ENCODE measurements around the gene KCNJ14.
"Not testable (repeated sequence)": the region's sequence is repeated elsewhere in the genome, so short reads cannot be mapped to it uniquely, and the experiment has no call there.

KCNJ14 gene

GRCh38 chr19:48484247-48484893 is 29.0 kb downstream of the KCNJ14 start:
- ATAC-seq: no peak
- TF ChIP-seq, protein P1, sequence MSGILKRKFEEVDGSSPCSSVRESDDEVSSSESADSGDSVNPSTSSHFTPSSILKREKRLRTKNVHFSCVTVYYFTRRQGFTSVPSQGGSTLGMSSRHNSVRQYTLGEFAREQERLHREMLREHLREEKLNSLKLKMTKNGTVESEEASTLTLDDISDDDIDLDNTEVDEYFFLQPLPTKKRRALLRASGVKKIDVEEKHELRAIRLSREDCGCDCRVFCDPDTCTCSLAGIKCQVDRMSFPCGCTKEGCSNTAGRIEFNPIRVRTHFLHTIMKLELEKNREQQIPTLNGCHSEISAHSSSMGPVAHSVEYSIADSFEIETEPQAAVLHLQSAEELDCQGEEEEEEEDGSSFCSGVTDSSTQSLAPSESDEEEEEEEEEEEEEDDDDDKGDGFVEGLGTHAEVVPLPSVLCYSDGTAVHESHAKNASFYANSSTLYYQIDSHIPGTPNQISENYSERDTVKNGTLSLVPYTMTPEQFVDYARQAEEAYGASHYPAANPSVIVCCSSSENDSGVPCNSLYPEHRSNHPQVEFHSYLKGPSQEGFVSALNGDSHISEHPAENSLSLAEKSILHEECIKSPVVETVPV (CRISPR knock-in tag; IDR thresholded peaks at IDR 0.05): no peak
- TF ChIP-seq, protein P2, sequence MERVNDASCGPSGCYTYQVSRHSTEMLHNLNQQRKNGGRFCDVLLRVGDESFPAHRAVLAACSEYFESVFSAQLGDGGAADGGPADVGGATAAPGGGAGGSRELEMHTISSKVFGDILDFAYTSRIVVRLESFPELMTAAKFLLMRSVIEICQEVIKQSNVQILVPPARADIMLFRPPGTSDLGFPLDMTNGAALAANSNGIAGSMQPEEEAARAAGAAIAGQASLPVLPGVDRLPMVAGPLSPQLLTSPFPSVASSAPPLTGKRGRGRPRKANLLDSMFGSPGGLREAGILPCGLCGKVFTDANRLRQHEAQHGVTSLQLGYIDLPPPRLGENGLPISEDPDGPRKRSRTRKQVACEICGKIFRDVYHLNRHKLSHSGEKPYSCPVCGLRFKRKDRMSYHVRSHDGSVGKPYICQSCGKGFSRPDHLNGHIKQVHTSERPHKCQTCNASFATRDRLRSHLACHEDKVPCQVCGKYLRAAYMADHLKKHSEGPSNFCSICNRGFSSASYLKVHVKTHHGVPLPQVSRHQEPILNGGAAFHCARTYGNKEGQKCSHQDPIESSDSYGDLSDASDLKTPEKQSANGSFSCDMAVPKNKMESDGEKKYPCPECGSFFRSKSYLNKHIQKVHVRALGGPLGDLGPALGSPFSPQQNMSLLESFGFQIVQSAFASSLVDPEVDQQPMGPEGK (CRISPR knock-in tag; IDR thresholded peaks at IDR 0.05; ENCODE audit: borderline replicate concordance): no peak
- TF ChIP-seq ZNF565 (CRISPR knock-in tag; conservative IDR thresholded peaks at IDR 0.05; ENCODE audit: low read depth): no peak

- no peak for ATAC-seq
- TF ChIP-seq TCF4 (CRISPR knock-in tag; IDR thresholded peaks at IDR 0.05; ENCODE audit: borderline replicate concordance): no peak
- TF ChIP-seq ESRRG (CRISPR knock-in tag; IDR thresholded peaks at IDR 0.05): no peak
- no peak for TF ChIP-seq BACH2 (CRISPR knock-in tag; IDR thresholded peaks at IDR 0.05; ENCODE audit: borderline replicate concordance)
- TF ChIP-seq ZNF8 (CRISPR knock-in tag; IDR thresholded peaks at IDR 0.05): no peak
These were observed 29.7 kb downstream of the KCNJ14 start for GRCh38 chr19:48484931-48485612.

GRCh38 chr19:48486706-48487105 is 31.3 kb downstream of the KCNJ14 start:
- ATAC-seq: not testable (repeated sequence)

DNA sequence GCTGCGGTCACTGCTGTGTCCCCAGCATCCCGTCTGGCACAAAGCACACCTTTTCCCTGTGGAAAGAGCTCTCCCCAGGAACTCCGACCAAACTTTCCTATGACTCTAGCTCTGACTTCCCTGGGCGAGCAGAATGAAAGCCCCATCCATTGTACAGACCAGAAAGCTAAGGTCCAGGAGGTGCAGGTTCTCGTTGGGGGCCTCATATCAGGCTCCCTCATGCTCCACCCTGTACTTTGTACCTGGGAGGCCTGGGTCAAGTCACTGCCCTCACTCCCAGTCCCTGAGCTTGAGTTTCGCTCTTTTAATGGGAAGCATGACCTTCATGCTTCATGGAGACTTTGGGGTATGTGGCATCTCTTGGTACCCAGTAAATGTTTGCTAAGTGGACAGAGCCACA is 32.2 kb downstream of the KCNJ14 start:
- peak; percentile 9; the same call in 2 of the 3 replicates for ATAC-seq
- TF ChIP-seq, protein P3, sequence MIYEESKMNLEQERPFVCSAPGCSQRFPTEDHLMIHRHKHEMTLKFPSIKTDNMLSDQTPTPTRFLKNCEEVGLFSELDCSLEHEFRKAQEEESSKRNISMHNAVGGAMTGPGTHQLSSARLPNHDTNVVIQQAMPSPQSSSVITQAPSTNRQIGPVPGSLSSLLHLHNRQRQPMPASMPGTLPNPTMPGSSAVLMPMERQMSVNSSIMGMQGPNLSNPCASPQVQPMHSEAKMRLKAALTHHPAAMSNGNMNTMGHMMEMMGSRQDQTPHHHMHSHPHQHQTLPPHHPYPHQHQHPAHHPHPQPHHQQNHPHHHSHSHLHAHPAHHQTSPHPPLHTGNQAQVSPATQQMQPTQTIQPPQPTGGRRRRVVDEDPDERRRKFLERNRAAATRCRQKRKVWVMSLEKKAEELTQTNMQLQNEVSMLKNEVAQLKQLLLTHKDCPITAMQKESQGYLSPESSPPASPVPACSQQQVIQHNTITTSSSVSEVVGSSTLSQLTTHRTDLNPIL (CRISPR knock-in tag; IDR thresholded peaks at IDR 0.05; ENCODE audit: low read depth): no peak; the same call in 1 of the 2 replicates
- no peak for TF ChIP-seq SNAI2 (CRISPR knock-in tag; IDR thresholded peaks at IDR 0.05)
- TF ChIP-seq TCF4 (CRISPR knock-in tag; IDR thresholded peaks at IDR 0.05; ENCODE audit: borderline replicate concordance): no peak

- TF ChIP-seq ZNF565 (CRISPR knock-in tag; conservative IDR thresholded peaks at IDR 0.05; ENCODE audit: low read depth) (no peak), ZFP30 (CRISPR knock-in tag; IDR thresholded peaks at IDR 0.05) (no peak), ZNF8 (CRISPR knock-in tag; IDR thresholded peaks at IDR 0.05) (no peak), SNAI2 (CRISPR knock-in tag; IDR thresholded peaks at IDR 0.05) (no peak), TCF4 (CRISPR knock-in tag; IDR thresholded peaks at IDR 0.05; ENCODE audit: borderline replicate concordance) (no peak), GLIS3 (CRISPR knock-in tag; IDR thresholded peaks at IDR 0.05) (no peak)
- TF ChIP-seq, protein P3 (CRISPR knock-in tag; IDR thresholded peaks at IDR 0.05; ENCODE audit: low read depth): no peak
- peak; percentile 53 for ATAC-seq
These were observed 32.6 kb downstream of the KCNJ14 start for GRCh38 chr19:48487948-48488347.

- not testable (repeated sequence) for ATAC-seq
These were observed 33.1 kb downstream of the KCNJ14 start for GRCh38 chr19:48488478-48488877.

DNA sequence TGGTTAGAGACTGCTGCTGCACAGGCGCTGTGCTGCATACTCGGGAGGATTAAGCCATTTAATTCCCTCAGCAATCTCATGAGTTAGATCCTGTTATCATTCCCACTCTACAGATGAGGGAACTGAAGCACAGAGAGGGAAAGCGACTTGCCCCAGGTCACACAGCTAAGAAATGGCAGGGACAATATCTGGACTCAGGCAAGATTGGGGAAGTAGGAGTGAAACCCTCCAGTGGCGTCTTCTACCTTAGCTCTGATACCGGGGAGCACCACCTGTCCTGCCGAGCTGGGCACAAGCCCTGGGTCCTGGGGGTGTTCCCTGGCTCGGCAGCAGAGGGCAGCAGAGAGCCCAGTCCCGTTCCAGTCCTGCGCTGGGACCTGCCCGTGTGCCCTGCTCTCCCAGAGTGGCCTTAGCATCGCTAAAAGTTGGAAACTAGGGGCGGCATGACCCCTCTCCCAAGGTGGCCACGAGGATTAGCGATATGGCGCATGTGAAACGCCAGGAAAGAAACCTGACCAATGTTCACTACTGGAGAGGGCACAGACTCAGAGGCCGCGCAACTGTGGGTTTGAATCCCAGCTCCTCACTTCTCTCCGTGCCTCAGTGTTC is 34.3 kb downstream of the KCNJ14 start:
- ATAC-seq: peak; percentile 32
- TF ChIP-seq ZNF565 (CRISPR knock-in tag; conservative IDR thresholded peaks at IDR 0.05; ENCODE audit: low read depth) (no peak), SNAI2 (CRISPR knock-in tag; IDR thresholded peaks at IDR 0.05) (no peak), ZNF8 (CRISPR knock-in tag; IDR thresholded peaks at IDR 0.05) (no peak), CSDC2 (CRISPR knock-in tag; IDR thresholded peaks at IDR 0.05) (no peak), ZC3H10 (CRISPR knock-in tag; IDR thresholded peaks at IDR 0.05) (no peak), ZNF70 (CRISPR knock-in tag; IDR thresholded peaks at IDR 0.05) (no peak), ISL1 (CRISPR knock-in tag; IDR thresholded peaks at IDR 0.05) (no peak), RARB (CRISPR knock-in tag; IDR thresholded peaks at IDR 0.05) (no peak), OSR1 (CRISPR knock-in tag; IDR thresholded peaks at IDR 0.05) (no peak), POU6F1 (CRISPR knock-in tag; IDR thresholded peaks at IDR 0.05; ENCODE audit: borderline replicate concordance, low read depth) (no peak)
- TF ChIP-seq, protein P3 (CRISPR knock-in tag; IDR thresholded peaks at IDR 0.05; ENCODE audit: low read depth): no peak
